Naive thymus-derived CD8-positive, alpha-beta T cell (primary cell): Measurements from ENCODE around the gene IL12RB2. TPM values are rescaled to one million over a fixed set of nuclear protein-coding genes. Genes with fewer than 3 reads are reported as not detected.

Experiments
- ATAC-seq, 2 donors: fragments of 150-1000 bp; cut with Tn5 transposase in 1 of 2; sonication (Bioruptor Pico), chemical (Tn5 transposase) in 1 of 2; 1 replicate in 1 of 2; 2 replicates in 1 of 2; pipeline ENCODE4 v1.10.0; 2021; ENCODE audit warnings: mild to moderate bottlenecking in 2 of 2, moderate library complexity in 2 of 2
- POLR2A ChIA-PET: fragments of 350-600 bp; sonication (Branson Sonifier 250); formaldehyde crosslinking; loops from one replicate; lab custom pipeline; 2021; ENCODE audit warnings: antibody characterized with exemption; lab: Charles Lee
- DNase-seq, 10 donors: peaks; one replicate each; pipeline versions ENCODE4 v3.0.0 to v3.0.0-alpha.2; 2020 to 2022
- H3K27ac Mint-ChIP-seq, 10 donors: one replicate each; pipeline ENCODE4 v1.8.0; 2020 to 2022; ENCODE audit warnings: mild to moderate bottlenecking in 10 of 10, mixed read lengths in 10 of 10, moderate library complexity in 4 of 10, inconsistent platforms in 1 of 10
- H3K27me3 Mint-ChIP-seq, 5 donors: one replicate each; pipeline ENCODE4 v1.8.0; 2021 to 2022; ENCODE audit warnings: mixed read lengths in 5 of 5
- H3K36me3 Mint-ChIP-seq, 3 donors: one replicate each; pipeline ENCODE4 v1.8.0; 2020 to 2022; ENCODE audit warnings: mixed read lengths in 3 of 3, mild to moderate bottlenecking in 2 of 3, inconsistent platforms in 1 of 3
- H3K4me1 Mint-ChIP-seq, 4 donors: one replicate each; pipeline ENCODE4 v1.8.0; 2021 to 2022; ENCODE audit warnings: mixed read lengths in 4 of 4
- H3K4me3 Mint-ChIP-seq, 10 donors: one replicate each; pipeline ENCODE4 v1.8.0; 2020 to 2022; ENCODE audit warnings: mild to moderate bottlenecking in 10 of 10, mixed read lengths in 10 of 10, moderate library complexity in 6 of 10, inconsistent platforms in 1 of 10
- H3K9me3 Mint-ChIP-seq, 9 donors: one replicate each; pipeline ENCODE4 v1.8.0; 2020 to 2022; ENCODE audit warnings: mixed read lengths in 9 of 9, mild to moderate bottlenecking in 3 of 9, inconsistent platforms in 1 of 9, moderate library complexity in 1 of 9
- polyA plus RNA-seq, 3 donors: library from polyadenylated mRNA; unstranded; fragments of 300-500 nt; fragmentation: Illumina TruSeq; gene quantifications; one replicate each; pipeline ENCODE4 v1.2.3, GENCODE V29; 2021
- total RNA-seq, 8 experiments: library from RNA in 2 of 8; stranded (reverse) in 2 of 8; gene quantifications; one replicate each; pipeline ENCODE4 v1.2.3 and lab custom pipeline; 2021 to 2026

Gene IL12RB2
- total and polyA plus RNA-seq, 5 experiments from 2014 or later, result 0.11 to 0.52 (median 0.11) TPM; not detected in 2

GRCh38 chr1:67285780-67286488 is 21.7 kb upstream of the IL12RB2 start:
- Mint-ChIP-seq H3K36me3 (no peaks in the 10 kb centered on the region), H3K4me3 (no peak overlapping the region), H3K9me3 (no peaks in the 10 kb centered on the region), H3K4me1 (peaks cover 0 to 6% (median under 1%) of the 10 kb centered on the region in 4 donors), H3K27ac (no peak overlapping the region), H3K27me3 (no peaks in the 10 kb centered on the region)
- ATAC-seq (no peak), DNase-seq (no peak)
- POLR2A ChIA-PET, result no interaction called here

GRCh38 chr1:67290236-67290635 is 17.4 kb upstream of the IL12RB2 start:
- peaks cover 0 to 6% (median 0%) of the 10 kb centered on the region in 4 donors for H3K4me1 Mint-ChIP-seq
- no peak for ATAC-seq
- no peak overlapping the region for H3K27ac Mint-ChIP-seq
- POLR2A ChIA-PET, result no interaction called here
- peaks cover 0 to 8% (median 0%) of the 10 kb centered on the region in 5 donors for H3K27me3 Mint-ChIP-seq
- no peak overlapping the region for H3K4me3 Mint-ChIP-seq
- DNase-seq, result no peak
- H3K36me3 Mint-ChIP-seq, result peaks cover 0 to 1% (median 0%) of the 10 kb centered on the region in 3 donors
- peaks cover 0 to 4% (median 0%) of the 10 kb centered on the region in 9 donors for H3K9me3 Mint-ChIP-seq

- Mint-ChIP-seq H3K36me3 (peaks cover 0 to 10% (median 0%) of the 10 kb centered on the region in 3 donors), H3K27ac (no peak overlapping the region), H3K4me1 (no peaks in the 10 kb centered on the region), H3K27me3 (peaks cover 0 to 10% (median 3%) of the 10 kb centered on the region in 5 donors), H3K4me3 (no peak overlapping the region), H3K9me3 (peaks cover 0 to 4% (median 0%) of the 10 kb centered on the region in 9 donors)
- DNase-seq (no peak), ATAC-seq (no peak)
- POLR2A ChIA-PET, result no interaction called here
These were observed 12.6 kb upstream of the IL12RB2 start for GRCh38 chr1:67294836-67295617.

- H3K4me3 Mint-ChIP-seq, result no peak overlapping the region
- POLR2A ChIA-PET, result no interaction called here
- H3K9me3 Mint-ChIP-seq, result no peaks in the 10 kb centered on the region
- ATAC-seq (no peak), DNase-seq (no peak)
- H3K4me1 Mint-ChIP-seq, result no peaks in the 10 kb centered on the region
- peaks cover 0 to 3% (median 1%) of the 10 kb centered on the region in 5 donors for H3K27me3 Mint-ChIP-seq
- peaks cover 0 to 10% (median 0%) of the 10 kb centered on the region in 3 donors for H3K36me3 Mint-ChIP-seq
- no peak overlapping the region for H3K27ac Mint-ChIP-seq
These were observed 8.9 kb upstream of the IL12RB2 start for GRCh38 chr1:67298762-67299161.

- DNase-seq (no peak), ATAC-seq (no peak)
- H3K4me1 Mint-ChIP-seq, result peaks cover 0 to 5% (median 0%) of the 10 kb centered on the region in 4 donors
- no peak overlapping the region for H3K27ac Mint-ChIP-seq
- H3K36me3 Mint-ChIP-seq, result peaks cover 0 to 10% (median 0%) of the 10 kb centered on the region in 3 donors
- no peaks in the 10 kb centered on the region for H3K9me3 Mint-ChIP-seq
- peaks cover 0 to 3% (median 0%) of the 10 kb centered on the region in 5 donors for H3K27me3 Mint-ChIP-seq
- H3K4me3 Mint-ChIP-seq, result no peak overlapping the region
- POLR2A ChIA-PET, result no interaction called here
These were observed 8.4 kb upstream of the IL12RB2 start for GRCh38 chr1:67299296-67299695.

GRCh38 chr1:67300561-67300960 is 7.1 kb upstream of the IL12RB2 start:
- Mint-ChIP-seq H3K27me3 (peaks cover 0 to 5% (median 0%) of the 10 kb centered on the region in 5 donors), H3K36me3 (peaks cover 0 to 5% (median 0%) of the 10 kb centered on the region in 3 donors), H3K9me3 (no peaks in the 10 kb centered on the region), H3K4me1 (peaks cover 0 to 6% (median 0%) of the 10 kb centered on the region in 4 donors), H3K27ac (no peak overlapping the region), H3K4me3 (no peak overlapping the region)
- DNase-seq (no peak), ATAC-seq (no peak)
- POLR2A ChIA-PET, result no interaction called here

GRCh38 chr1:67304023-67304422 is 3.6 kb upstream of the IL12RB2 start:
- Mint-ChIP-seq H3K9me3 (no peaks in the 10 kb centered on the region), H3K4me3 (no peak overlapping the region), H3K36me3 (no peaks in the 10 kb centered on the region), H3K4me1 (peaks cover 3 to 19% (median 10%) of the 10 kb centered on the region in 4 donors), H3K27me3 (peaks cover 7 to 24% (median 16%) of the 10 kb centered on the region in 5 donors), H3K27ac (no peak overlapping the region)
- POLR2A ChIA-PET, result no interaction called here
- ATAC-seq, result no peak
- DNase-seq, result no peak

- peaks cover 3 to 19% (median 10%) of the 10 kb centered on the region in 4 donors for H3K4me1 Mint-ChIP-seq
- H3K4me3 Mint-ChIP-seq, result peak overlapping the region in 6 of 10 donors; percentile 41 to 84 (median 68)
- ATAC-seq (no peak), DNase-seq (no peak)
- no peaks in the 10 kb centered on the region for H3K9me3 Mint-ChIP-seq
- POLR2A ChIA-PET, result no interaction called here
- peaks cover 0 to 2% (median 0%) of the 10 kb centered on the region in 3 donors for H3K36me3 Mint-ChIP-seq
- H3K27me3 Mint-ChIP-seq, result peaks cover 14 to 30% (median 19%) of the 10 kb centered on the region in 5 donors
- H3K27ac Mint-ChIP-seq, result no peak overlapping the region
These were observed 1.1 kb upstream of the IL12RB2 start for GRCh38 chr1:67306547-67306946.

- ATAC-seq, result no peak
- Mint-ChIP-seq H3K4me1 (peaks cover 3 to 19% (median 10%) of the 10 kb centered on the region in 4 donors), H3K36me3 (peaks cover 0 to 2% (median 0%) of the 10 kb centered on the region in 3 donors), H3K9me3 (no peaks in the 10 kb centered on the region), H3K4me3 (peak overlapping the region; percentile 67 to 88 (median 80)), H3K27ac (peak overlapping the region in 2 of 10 donors; percentile 33 to 35), H3K27me3 (peaks cover 15 to 30% (median 19%) of the 10 kb centered on the region in 5 donors)
- POLR2A ChIA-PET, result no interaction called here
- DNase-seq, result no peak
These were observed 463 bp downstream of the IL12RB2 start for GRCh38 chr1:67308136-67308535.

GRCh38 chr1:67312615-67313014 is 4.9 kb downstream of the IL12RB2 start:
- H3K4me3 Mint-ChIP-seq, result no peak overlapping the region

GRCh38 chr1:67313934-67314671 is 6.4 kb downstream of the IL12RB2 start:
- DNase-seq (no peak), ATAC-seq (no peak)
- POLR2A ChIA-PET, result no interaction called here
- no peak overlapping the region for H3K27ac Mint-ChIP-seq
- no peak overlapping the region for H3K4me3 Mint-ChIP-seq
- H3K9me3 Mint-ChIP-seq, result no peaks in the 10 kb centered on the region
- H3K27me3 Mint-ChIP-seq, result peaks cover 0 to 8% (median 4%) of the 10 kb centered on the region in 5 donors
- peaks cover 0 to 2% (median 0%) of the 10 kb centered on the region in 3 donors for H3K36me3 Mint-ChIP-seq
- H3K4me1 Mint-ChIP-seq, result peaks cover 0 to 8% (median 0%) of the 10 kb centered on the region in 4 donors

More at GRCh38 chr1:67312615-67313014, 4.9 kb downstream of the IL12RB2 start:
- no peaks in the 10 kb centered on the region for H3K9me3 Mint-ChIP-seq
- H3K27me3 Mint-ChIP-seq, result peaks cover 7 to 21% (median 11%) of the 10 kb centered on the region in 5 donors
- no peak overlapping the region for H3K27ac Mint-ChIP-seq
- POLR2A ChIA-PET, result no interaction called here
- peaks cover 3 to 14% (median 5%) of the 10 kb centered on the region in 4 donors for H3K4me1 Mint-ChIP-seq
- peaks cover 0 to 2% (median 0%) of the 10 kb centered on the region in 3 donors for H3K36me3 Mint-ChIP-seq
- ATAC-seq (no peak), DNase-seq (no peak)

- POLR2A ChIA-PET, result no interaction called here
- H3K36me3 Mint-ChIP-seq, result peaks cover 0 to 2% (median 0%) of the 10 kb centered on the region in 3 donors
- no peak for DNase-seq
These were observed 7.0 kb downstream of the IL12RB2 start for GRCh38 chr1:67314696-67315095.

More at GRCh38 chr1:67314696-67315095, 7.0 kb downstream of the IL12RB2 start:
- H3K27ac Mint-ChIP-seq, result no peak overlapping the region
- H3K27me3 Mint-ChIP-seq, result peaks cover 0 to 3% (median under 1%) of the 10 kb centered on the region in 5 donors
- H3K9me3 Mint-ChIP-seq, result no peaks in the 10 kb centered on the region
- H3K4me1 Mint-ChIP-seq, result peaks cover 0 to 8% (median 0%) of the 10 kb centered on the region in 4 donors
- H3K4me3 Mint-ChIP-seq, result no peak overlapping the region
- no peak for ATAC-seq
